B cell (primary cell): Measurements from ENCODE around the gene SCN8A. TPM values are rescaled to one million over a fixed set of nuclear protein-coding genes. Genes with fewer than 3 reads are reported as not detected.

Experiments
- ATAC-seq: fragments of 200-7000 bp; cut with Tn5 transposase; one replicate; pipeline ENCODE4 v1.10.0; 2021; ENCODE audit warnings: low read depth, mild to moderate bottlenecking, moderate number of reproducible peaks, moderate library complexity
- CTCF ChIA-PET: fragments of 350-600 bp; sonication (Branson Sonifier 250); formaldehyde crosslinking; loops from one replicate; lab custom pipeline; 2021; ENCODE audit warnings: antibody characterized with exemption, inconsistent platforms; lab: Charles Lee
- POLR2A ChIA-PET: fragments of 350-600 bp; sonication (Branson Sonifier 250); formaldehyde crosslinking; loops from one replicate; lab custom pipeline; 2021; ENCODE audit warnings: antibody characterized with exemption; lab: Charles Lee
- DNase-seq: peaks from one replicate; pipeline ENCODE4 v3.0.0; 2013
- H2AFZ ChIP-seq: 2 replicates; pipeline ENCODE4 v1.6.1; 2012; ENCODE audit warnings: mild to moderate bottlenecking, low read depth, low read length; ENCODE audit not compliant: insufficient read depth, poor library complexity, severe bottlenecking
- H3K27ac ChIP-seq, 2 donors: 1 replicate in 1 of 2; 2 replicates in 1 of 2; pipeline ENCODE4 v1.5.1; 2012 to 2013; ENCODE audit warnings: low read length in 2 of 2, mild to moderate bottlenecking in 2 of 2, moderate library complexity in 1 of 2
- H3K27me3 ChIP-seq, 4 experiments: fragments of 200-600 bp in 1 of 4; sonication (generic) in 1 of 4; replicated peaks in 1 of 4; 1 replicate in 2 of 4; 2 replicates in 2 of 4; pipeline versions ENCODE4 v1.6.1 to v1.7.0; 2013 to 2016; ENCODE audit warnings: low read length in 3 of 4, mild to moderate bottlenecking in 2 of 4, mixed read lengths in 1 of 4, moderate library complexity in 1 of 4; ENCODE audit not compliant: insufficient read depth in 4 of 4, control insufficient read depth in 3 of 4; ENCODE audit errors: control extremely low read depth in 1 of 4
- H3K36me3 ChIP-seq, 2 experiments: replicated peaks in 1 of 2; 1 replicate in 1 of 2; 2 replicates in 1 of 2; pipeline versions ENCODE4 v1.6.1 to v1.7.1; 2013; ENCODE audit warnings: low read length in 1 of 2; ENCODE audit not compliant: insufficient read depth in 2 of 2, control insufficient read depth in 1 of 2; ENCODE audit errors: control extremely low read depth in 1 of 2, extremely low read depth in 1 of 2
- H3K4me1 ChIP-seq, 2 donors: fragments of 200-600 bp in 1 of 2; sonication (generic) in 1 of 2; 1 replicate in 1 of 2; 2 replicates in 1 of 2; pipeline versions ENCODE4 v1.5.1 to v1.6.1; 2013 to 2017; ENCODE audit warnings: low read length in 2 of 2; ENCODE audit not compliant: control insufficient read depth in 2 of 2, insufficient read depth in 2 of 2
- H3K4me2 ChIP-seq: replicated peaks from 2 replicates; pipeline ENCODE3; 2012; ENCODE audit warnings: mild to moderate bottlenecking, low read depth, low read length; ENCODE audit not compliant: poor library complexity, severe bottlenecking
- H3K4me3 ChIP-seq, 5 experiments: fragments of 200-600 bp in 1 of 5; sonication (generic) in 1 of 5; 1 replicate in 3 of 5; 2 replicates in 2 of 5; pipeline versions ENCODE4 v1.5.1 to v1.7.0; 2011 to 2016; ENCODE audit warnings: low read length in 4 of 5, mild to moderate bottlenecking in 4 of 5, low read depth in 2 of 5, control low read depth in 1 of 5, moderate library complexity in 1 of 5; ENCODE audit not compliant: insufficient read depth in 1 of 5; ENCODE audit errors: control extremely low read depth in 1 of 5, extremely low read depth in 1 of 5
- H3K79me2 ChIP-seq: fragments of 200-600 bp; sonication (generic); one replicate; pipeline ENCODE4 v1.6.0; 2016; ENCODE audit warnings: low read length; ENCODE audit not compliant: control insufficient read depth, insufficient read depth
- H3K9ac ChIP-seq: fragments of 200-600 bp; sonication (generic); 2 replicates; pipeline ENCODE4 v1.6.1; 2017; ENCODE audit warnings: mild to moderate bottlenecking, low read length, moderate library complexity
- H3K9me3 ChIP-seq, 3 donors: one replicate each; pipeline versions ENCODE4 v1.6.1 to v1.7.1; 2013; ENCODE audit warnings: low read length in 2 of 3; ENCODE audit not compliant: control insufficient read depth in 2 of 3, insufficient read depth in 1 of 3; ENCODE audit errors: control extremely low read depth in 1 of 3
- H4K20me1 ChIP-seq: 2 replicates; pipeline ENCODE4 v1.6.0; 2012; ENCODE audit warnings: mild to moderate bottlenecking, low read length; ENCODE audit not compliant: insufficient read depth, control insufficient read depth, poor library complexity, severe bottlenecking
- H3K27ac Mint-ChIP-seq: one replicate; pipeline ENCODE4 v1.8.0; 2021; ENCODE audit warnings: mixed read lengths
- H3K27me3 Mint-ChIP-seq: one replicate; pipeline ENCODE4 v1.8.0; 2021; ENCODE audit warnings: mixed read lengths
- H3K4me1 Mint-ChIP-seq: one replicate; pipeline ENCODE4 v1.8.0; 2021; ENCODE audit warnings: mixed read lengths
- H3K4me3 Mint-ChIP-seq: one replicate; pipeline ENCODE4 v1.8.0; 2021; ENCODE audit warnings: mixed read lengths
- H3K9me3 Mint-ChIP-seq: one replicate; pipeline ENCODE4 v1.8.0; 2022; ENCODE audit warnings: mixed read lengths; ENCODE audit not compliant: insufficient read depth
- EZH2 ChIP-seq: IDR thresholded peaks from 2 replicates; pipeline ENCODE4 v1.6.1; 2012; ENCODE audit warnings: borderline replicate concordance, low read depth, mild to moderate bottlenecking, moderate library complexity, low read length; ENCODE audit not compliant: insufficient read depth, poor library complexity, severe bottlenecking
- WGBS: methylation state at CpG from one replicate; pipeline ENCODE4 v1.1.5; 2013; ENCODE audit warnings: missing lambda C conversion rate; ENCODE audit not compliant: insufficient coverage; 5-methylcytosine and 5-hydroxymethylcytosine counted together
- intact Hi-C: fragments of 100-400 bp; cut with micrococcal nuclease; formaldehyde crosslinking; loops from one replicate; pipeline ENCODE4 v1.10.0; 2022
- polyA plus RNA-seq: library from polyadenylated mRNA; depleted of rRNA; stranded (reverse); fragments of >200 nt; gene quantifications from 2 replicates; pipeline ENCODE4 v1.2.3, GENCODE V29; 2012
- total RNA-seq, 2 donors: library from RNA; stranded (reverse); fragments of 120-200 nt in 1 of 2; gene quantifications; 1 replicate in 1 of 2; 2 replicates in 1 of 2; pipeline versions ENCODE4 v1.2.3 to v1.2.4, GENCODE V29; 2013 to 2022
- TF ChIP-seq, protein P1 (sequence below): fragments of 200-600 bp; IDR thresholded peaks from one replicate; pipeline ENCODE4 v1.8.0; 2022; ENCODE audit warnings: antibody characterized with exemption, mild to moderate bottlenecking

SCN8A gene
- total and polyA plus RNA-seq, 2 donors (not counting 1 experiment from before 2014, with no cell fraction given), result 0.78 to 1.0 TPM

DNA sequence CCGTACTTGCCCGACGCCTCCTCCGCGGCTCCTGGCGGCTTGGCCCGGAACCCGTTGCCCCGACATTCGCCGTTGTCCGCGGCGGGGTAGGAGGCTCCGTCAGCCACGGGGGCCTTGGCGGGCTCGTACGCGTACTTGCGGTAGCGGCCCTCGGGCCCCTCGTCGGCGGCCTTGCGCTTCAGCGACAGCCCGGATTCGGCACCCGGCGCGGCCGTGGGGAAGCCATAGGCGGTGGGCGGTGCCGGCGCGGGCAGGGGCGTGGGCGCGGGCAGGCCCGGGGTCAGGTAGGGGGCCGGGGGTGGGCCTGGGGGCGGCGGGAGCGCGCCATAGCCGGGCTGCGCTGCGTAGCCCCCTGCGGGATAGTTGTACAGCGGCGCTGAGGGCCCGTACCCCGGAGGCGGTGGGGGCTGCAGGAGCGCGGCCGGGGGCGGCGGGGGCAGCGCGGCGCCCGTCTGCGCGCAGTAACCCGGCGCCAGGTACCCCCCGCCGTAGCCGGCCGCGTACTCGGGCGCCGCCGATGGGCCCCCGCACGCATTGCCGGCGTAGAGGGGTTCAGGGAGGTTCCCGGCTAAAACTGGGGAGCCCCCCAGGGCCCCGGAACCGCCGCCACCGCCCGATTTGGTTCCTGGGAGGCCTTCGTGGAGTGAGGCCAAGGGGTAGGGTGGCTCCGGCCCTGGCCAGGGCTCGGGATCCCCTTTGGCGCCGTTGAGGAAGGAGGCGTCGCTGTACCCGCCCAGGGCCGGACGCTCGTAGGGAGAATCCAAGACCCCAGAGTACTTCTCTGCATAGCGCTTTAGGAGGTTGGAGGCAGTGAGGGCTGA is 230.6 kb downstream of the SCN8A start:
- peaks cover 28% of the 10 kb centered on the region for H3K27me3 Mint-ChIP-seq
- H3K9me3 ChIP-seq, result no peaks in the 10 kb centered on the region
- H3K4me1 Mint-ChIP-seq, result peaks cover 9% of the 10 kb centered on the region
- H3K27ac ChIP-seq, result peak overlapping the region; percentile 64
- H3K9ac ChIP-seq, result peak overlapping the region; percentile 69
- H3K27me3 ChIP-seq, result peaks cover 0 to 36% (median 4%) of the 10 kb centered on the region in 4 experiments
- DNase-seq, result no peak
- POLR2A ChIA-PET, result interaction anchor here (0.9 kb wide), 1 partner anchor 248 kb away, joined by 3 read pairs; the partner anchor contains the start of gene ATG101
- intact Hi-C loops, result no loop called here
- peak overlapping the region; percentile 89 for H2AFZ ChIP-seq
- H3K79me2 ChIP-seq, result no peaks in the 10 kb centered on the region
- no peaks in the 10 kb centered on the region for H4K20me1 ChIP-seq
- no peak for TF ChIP-seq EZH2
- TF ChIP-seq, protein P1, sequence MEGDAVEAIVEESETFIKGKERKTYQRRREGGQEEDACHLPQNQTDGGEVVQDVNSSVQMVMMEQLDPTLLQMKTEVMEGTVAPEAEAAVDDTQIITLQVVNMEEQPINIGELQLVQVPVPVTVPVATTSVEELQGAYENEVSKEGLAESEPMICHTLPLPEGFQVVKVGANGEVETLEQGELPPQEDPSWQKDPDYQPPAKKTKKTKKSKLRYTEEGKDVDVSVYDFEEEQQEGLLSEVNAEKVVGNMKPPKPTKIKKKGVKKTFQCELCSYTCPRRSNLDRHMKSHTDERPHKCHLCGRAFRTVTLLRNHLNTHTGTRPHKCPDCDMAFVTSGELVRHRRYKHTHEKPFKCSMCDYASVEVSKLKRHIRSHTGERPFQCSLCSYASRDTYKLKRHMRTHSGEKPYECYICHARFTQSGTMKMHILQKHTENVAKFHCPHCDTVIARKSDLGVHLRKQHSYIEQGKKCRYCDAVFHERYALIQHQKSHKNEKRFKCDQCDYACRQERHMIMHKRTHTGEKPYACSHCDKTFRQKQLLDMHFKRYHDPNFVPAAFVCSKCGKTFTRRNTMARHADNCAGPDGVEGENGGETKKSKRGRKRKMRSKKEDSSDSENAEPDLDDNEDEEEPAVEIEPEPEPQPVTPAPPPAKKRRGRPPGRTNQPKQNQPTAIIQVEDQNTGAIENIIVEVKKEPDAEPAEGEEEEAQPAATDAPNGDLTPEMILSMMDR, result no peak
- H3K4me3 ChIP-seq, result peak overlapping the region in 4 of 5 experiments; percentile 64 to 75 (median 67)
- H3K4me3 Mint-ChIP-seq, result peak overlapping the region; percentile 57
- CTCF ChIA-PET, result interaction anchor here (1.3 kb wide), 1 partner anchor 10 kb away, joined by 7 read pairs; no protein-coding TSS in a partner anchor
- H3K4me1 ChIP-seq, result peaks cover 4 to 9% of the 10 kb centered on the region in 2 donors
- H3K9me3 Mint-ChIP-seq, result no peaks in the 10 kb centered on the region
- 20% methylated on average over 100 of the region's 101 CpGs for WGBS
- peak; percentile 10 for ATAC-seq
- H3K36me3 ChIP-seq, result no peaks in the 10 kb centered on the region
- peak overlapping the region; percentile 90 for H3K4me2 ChIP-seq
- H3K27ac Mint-ChIP-seq, result peak overlapping the region; percentile 53

DNA sequence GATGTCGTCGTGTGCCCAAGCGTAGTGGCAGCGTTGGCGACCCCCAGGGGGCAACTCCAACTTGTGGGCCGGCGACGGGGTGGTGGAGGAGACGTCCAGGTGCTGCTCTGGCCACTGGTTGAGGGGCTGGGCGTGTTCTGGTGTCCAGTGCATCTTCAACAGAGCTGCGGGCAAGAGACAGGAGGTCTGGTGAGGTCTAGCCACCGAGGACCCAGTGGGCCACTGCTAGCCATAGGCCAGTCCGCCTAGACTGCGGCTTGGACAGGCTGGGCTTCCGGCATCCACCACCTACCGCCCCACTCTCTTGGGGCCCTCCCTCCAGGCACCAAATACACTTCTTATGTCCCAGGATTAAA is 231.2 kb downstream of the SCN8A start:
- DNase-seq (no peak), ATAC-seq (no peak)
- H3K27ac Mint-ChIP-seq, result peak overlapping the region; percentile 53
- no peaks in the 10 kb centered on the region for H3K36me3 ChIP-seq
- no peak overlapping the region for H2AFZ ChIP-seq
- H3K79me2 ChIP-seq, result no peaks in the 10 kb centered on the region
- H3K4me2 ChIP-seq, result peak overlapping the region; percentile 90
- no peak overlapping the region for H3K9ac ChIP-seq
- ChIA-PET CTCF (no interaction called here), POLR2A (no interaction called here)
- H3K4me1 ChIP-seq, result peaks cover 4 to 9% of the 10 kb centered on the region in 2 donors
- peaks cover 23% of the 10 kb centered on the region for H3K27me3 Mint-ChIP-seq
- intact Hi-C loops, result no loop called here
- TF ChIP-seq, protein P1, result no peak
- TF ChIP-seq EZH2, result no peak
- peaks cover 0 to 31% (median 4%) of the 10 kb centered on the region in 4 experiments for H3K27me3 ChIP-seq
- H3K4me1 Mint-ChIP-seq, result peaks cover 9% of the 10 kb centered on the region
- no peak overlapping the region for H3K4me3 ChIP-seq
- no peaks in the 10 kb centered on the region for H4K20me1 ChIP-seq
- 93% methylated on average over 11 of the region's 16 CpGs for WGBS
- H3K27ac ChIP-seq, result no peak overlapping the region
- no peaks in the 10 kb centered on the region for H3K9me3 Mint-ChIP-seq
- peak overlapping the region; percentile 56 for H3K4me3 Mint-ChIP-seq
- H3K9me3 ChIP-seq, result peaks cover 0 to 4% (median 0%) of the 10 kb centered on the region in 3 donors
